OCI-LY7 (cell line): Measurements from ENCODE around the gene EMC7. TPM values are rescaled to one million over a fixed set of nuclear protein-coding genes. Genes with fewer than 3 reads are reported as not detected.

Experiments used
- BruUV-seq: library from RNA; stranded (reverse); fragments of 400-500 nt; replicated peaks from 2 replicates; lab custom pipeline; 2021; lab: Mats Ljungman, UMichigan
- CTCF ChIA-PET: fragments of 300-600 bp; sonication (Branson Sonifier 250); formaldehyde crosslinking; loops from one replicate; lab custom pipeline; 2022; ENCODE audit warnings: antibody characterized with exemption; ENCODE audit not compliant: unreplicated experiment; lab: Charles Lee
- POLR2A ChIA-PET: fragments of 300-600 bp; sonication (Branson Sonifier 250); formaldehyde crosslinking; loops from one replicate; lab custom pipeline; 2022; ENCODE audit warnings: antibody characterized with exemption; lab: Charles Lee
- DNase-seq: peaks from one replicate; pipeline ENCODE4 v3.0.0-alpha.2; 2015; ENCODE audit warnings: low spot score
- H2AFZ ChIP-seq: fragments of 200-600 bp; sonication (generic), shearing (Covaris generic); 2 replicates; pipeline ENCODE4 v1.6.1; 2014; ENCODE audit warnings: mild to moderate bottlenecking, antibody characterized with exemption, low read length, moderate library complexity
- H3K27ac ChIP-seq: fragments of 200-600 bp; sonication (generic); 2 replicates; pipeline ENCODE4 v1.5.1; 2014; ENCODE audit warnings: mixed run types, low read depth, mild to moderate bottlenecking, moderate library complexity, low read length, inconsistent platforms; ENCODE audit not compliant: poor library complexity, severe bottlenecking
- H3K36me3 ChIP-seq: fragments of 200-600 bp; sonication (generic); 2 replicates; pipeline ENCODE4 v1.6.1; 2014; ENCODE audit warnings: mild to moderate bottlenecking, antibody characterized with exemption, low read length, moderate library complexity, mixed read lengths; ENCODE audit not compliant: insufficient read depth
- H3K4me1 ChIP-seq: fragments of 200-600 bp; sonication (generic); 2 replicates; pipeline ENCODE4 v1.5.1; 2014; ENCODE audit warnings: mild to moderate bottlenecking, low read length; ENCODE audit not compliant: insufficient read depth, poor library complexity, severe bottlenecking
- H3K4me2 ChIP-seq: fragments of 200-600 bp; sonication (generic); 2 replicates; pipeline ENCODE4 v1.6.1; 2014; ENCODE audit warnings: mild to moderate bottlenecking, low read length
- H3K4me3 ChIP-seq: fragments of 200-600 bp; sonication (generic); 2 replicates; pipeline ENCODE4 v1.5.1; 2014; ENCODE audit warnings: mild to moderate bottlenecking, low read depth, low read length; ENCODE audit not compliant: poor library complexity, severe bottlenecking
- H3K79me2 ChIP-seq: fragments of 200-600 bp; sonication (generic); 2 replicates; pipeline ENCODE4 v1.6.1; 2016; ENCODE audit warnings: low read depth, mild to moderate bottlenecking, low read length, moderate library complexity, mixed read lengths; ENCODE audit not compliant: insufficient read depth
- H3K9me2 ChIP-seq: fragments of 200-600 bp; sonication (generic); 2 replicates; pipeline ENCODE4 v1.6.1; 2016; ENCODE audit warnings: mild to moderate bottlenecking, low read length, mixed read lengths; ENCODE audit not compliant: insufficient read depth
- H3K9me3 ChIP-seq: fragments of 200-600 bp; sonication (generic); 2 replicates; pipeline ENCODE4 v1.6.1; 2014; ENCODE audit warnings: mild to moderate bottlenecking, mixed run types, low read length, mixed read lengths
- H4K20me1 ChIP-seq: fragments of 200-600 bp; sonication (generic); 2 replicates; pipeline ENCODE4 v1.6.1; 2014; ENCODE audit warnings: mild to moderate bottlenecking, antibody characterized with exemption, low read length, moderate library complexity, mixed read lengths; ENCODE audit not compliant: insufficient read depth
- EZH2phosphoT487 ChIP-seq: fragments of 200-600 bp; sonication (generic); IDR thresholded peaks from 2 replicates; pipeline ENCODE4 v1.6.1; 2018; ENCODE audit warnings: low read depth, borderline replicate concordance, mild to moderate bottlenecking, mixed run types, antibody characterized with exemption, low read length, moderate library complexity, mixed read lengths
- intact Hi-C: fragments of 100-400 bp; cut with micrococcal nuclease; formaldehyde crosslinking; loops from one replicate; pipeline ENCODE4 v1.10.0; 2022; ENCODE audit not compliant: unreplicated experiment
- total RNA-seq, 2 experiments: library from RNA; depleted of rRNA in 1 of 2; stranded (reverse); fragments of >200 nt in 1 of 2; shearing (Covaris generic) in 1 of 2; gene quantifications; 2 replicates each; pipeline ENCODE4 v1.2.3, GENCODE V29; 2014 to 2022
- TF ChIP-seq, protein P1 (sequence below): fragments of 200-600 bp; sonication (generic); conservative IDR thresholded peaks from 2 replicates; pipeline ENCODE4 v1.5.1; 2014; ENCODE audit warnings: mild to moderate bottlenecking, antibody characterized with exemption, low read length, moderate library complexity, mixed read lengths

Gene EMC7
- total RNA-seq, 2 experiments from 2014 or later = 14.7 to 41.4 TPM

DNA sequence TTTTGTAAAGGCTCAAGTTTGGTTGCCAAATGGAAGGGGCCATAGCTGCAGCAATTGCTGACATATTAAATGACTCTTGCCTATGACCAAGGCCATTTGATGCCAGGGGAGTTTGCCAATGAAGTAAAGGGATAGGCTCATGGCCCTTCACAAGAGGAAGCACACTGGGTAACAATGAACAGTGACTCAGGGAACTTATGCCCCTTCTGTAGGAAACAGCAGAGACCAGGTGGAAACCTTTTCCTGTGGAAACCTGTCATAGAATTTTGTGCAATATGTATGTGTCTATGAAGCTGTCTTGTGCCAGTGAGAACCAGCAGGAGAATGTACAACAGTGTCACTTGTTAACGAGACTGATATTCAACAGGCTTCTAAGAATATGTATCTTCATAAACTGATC is 37.2 kb downstream of the EMC7 start:
- Histone ChIP-seq H3K9me2 (no peaks in the 10 kb centered on the region), H3K4me2 (no peak overlapping the region), H3K36me3 (no peaks in the 10 kb centered on the region), H3K27ac (no peak overlapping the region), H3K4me3 (no peak overlapping the region), H4K20me1 (no peaks in the 10 kb centered on the region), H2AFZ (no peak overlapping the region), H3K4me1 (no peaks in the 10 kb centered on the region), H3K9me3 (no peaks in the 10 kb centered on the region), H3K79me2 (no peaks in the 10 kb centered on the region)
- no peak for DNase-seq
- ChIA-PET POLR2A (interaction anchor here (0.6 kb wide), 1 partner anchor 29 kb away, joined by 3 read pairs; no protein-coding TSS in a partner anchor), CTCF (no interaction called here)
- TF ChIP-seq EZH2phosphoT487 = no peak
- TF ChIP-seq, protein P1, sequence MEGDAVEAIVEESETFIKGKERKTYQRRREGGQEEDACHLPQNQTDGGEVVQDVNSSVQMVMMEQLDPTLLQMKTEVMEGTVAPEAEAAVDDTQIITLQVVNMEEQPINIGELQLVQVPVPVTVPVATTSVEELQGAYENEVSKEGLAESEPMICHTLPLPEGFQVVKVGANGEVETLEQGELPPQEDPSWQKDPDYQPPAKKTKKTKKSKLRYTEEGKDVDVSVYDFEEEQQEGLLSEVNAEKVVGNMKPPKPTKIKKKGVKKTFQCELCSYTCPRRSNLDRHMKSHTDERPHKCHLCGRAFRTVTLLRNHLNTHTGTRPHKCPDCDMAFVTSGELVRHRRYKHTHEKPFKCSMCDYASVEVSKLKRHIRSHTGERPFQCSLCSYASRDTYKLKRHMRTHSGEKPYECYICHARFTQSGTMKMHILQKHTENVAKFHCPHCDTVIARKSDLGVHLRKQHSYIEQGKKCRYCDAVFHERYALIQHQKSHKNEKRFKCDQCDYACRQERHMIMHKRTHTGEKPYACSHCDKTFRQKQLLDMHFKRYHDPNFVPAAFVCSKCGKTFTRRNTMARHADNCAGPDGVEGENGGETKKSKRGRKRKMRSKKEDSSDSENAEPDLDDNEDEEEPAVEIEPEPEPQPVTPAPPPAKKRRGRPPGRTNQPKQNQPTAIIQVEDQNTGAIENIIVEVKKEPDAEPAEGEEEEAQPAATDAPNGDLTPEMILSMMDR = no peak
- intact Hi-C loops = no loop called here
- BruUV-seq = no TSS peak

DNA sequence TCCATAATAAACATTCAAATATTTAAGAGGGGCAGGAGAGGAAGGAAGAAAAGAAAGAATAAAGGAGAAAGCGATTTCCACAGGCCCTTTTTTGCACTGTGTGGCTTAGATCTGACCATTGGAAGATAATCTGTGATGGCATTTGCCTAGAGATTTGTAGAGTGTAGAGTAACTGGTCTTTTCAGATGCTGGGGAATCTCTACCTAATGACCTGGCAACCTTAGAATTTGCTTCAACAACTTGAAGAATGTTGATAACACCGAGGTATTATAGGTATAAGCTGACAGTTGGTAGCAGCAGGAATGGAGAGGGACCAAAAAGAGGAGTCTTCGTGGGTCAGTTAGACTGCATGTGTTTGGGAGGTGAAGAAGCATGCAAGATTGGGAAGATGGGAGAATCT is 41.7 kb downstream of the EMC7 start:
- no peaks in the 10 kb centered on the region for H3K9me2 ChIP-seq
- H3K27ac ChIP-seq = no peak overlapping the region
- H3K9me3 ChIP-seq = no peaks in the 10 kb centered on the region
- BruUV-seq = no TSS peak
- H4K20me1 ChIP-seq = no peaks in the 10 kb centered on the region
- no peak overlapping the region for H3K4me2 ChIP-seq
- ChIA-PET POLR2A (interaction anchor here (0.6 to 0.7 kb wide), 3 partner anchors 18 to 571 kb away, joined by 3 read pairs; no protein-coding TSS in a partner anchor), CTCF (no interaction called here)
- intact Hi-C loops = no loop called here
- no peak for DNase-seq
- H3K4me1 ChIP-seq = no peaks in the 10 kb centered on the region
- H3K4me3 ChIP-seq = no peak overlapping the region
- no peak overlapping the region for H2AFZ ChIP-seq
- no peaks in the 10 kb centered on the region for H3K36me3 ChIP-seq
- no peaks in the 10 kb centered on the region for H3K79me2 ChIP-seq
- TF ChIP-seq EZH2phosphoT487 = no peak
- TF ChIP-seq, protein P1 = no peak

DNA sequence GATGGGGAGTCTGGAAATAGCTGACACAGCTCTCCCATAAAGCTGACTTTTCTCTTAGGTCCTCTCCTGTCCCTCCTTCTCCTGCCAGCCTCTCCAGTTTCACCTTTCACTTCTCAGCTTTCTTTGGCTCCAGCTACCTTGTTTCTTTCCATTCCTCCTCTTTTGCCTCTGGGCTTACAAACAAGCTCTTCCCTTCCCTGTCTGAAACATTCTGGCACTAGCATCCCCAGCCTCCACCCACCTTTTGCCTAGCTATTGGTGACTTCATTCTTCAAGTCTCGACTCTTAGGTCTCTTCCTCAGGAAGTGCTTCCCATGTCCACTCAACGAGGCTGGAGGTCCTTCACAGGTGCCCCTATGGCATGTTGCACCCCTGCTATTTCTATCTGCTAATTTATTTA is 42.2 kb downstream of the EMC7 start:
- Histone ChIP-seq H4K20me1 (no peaks in the 10 kb centered on the region), H3K9me3 (no peaks in the 10 kb centered on the region), H3K36me3 (no peaks in the 10 kb centered on the region), H3K27ac (no peak overlapping the region), H3K4me1 (no peaks in the 10 kb centered on the region), H2AFZ (no peak overlapping the region), H3K4me2 (no peak overlapping the region), H3K79me2 (no peaks in the 10 kb centered on the region), H3K9me2 (no peaks in the 10 kb centered on the region), H3K4me3 (no peak overlapping the region)
- intact Hi-C loops = no loop called here
- DNase-seq = no peak
- TF ChIP-seq EZH2phosphoT487 = no peak
- TF ChIP-seq, protein P1 = no peak
- no TSS peak for BruUV-seq
- POLR2A ChIA-PET = no interaction called here
- CTCF ChIA-PET = interaction anchor here (0.7 kb wide), 1 partner anchor 21 kb away, joined by 4 read pairs; no protein-coding TSS in a partner anchor
